Effector memory CD4-positive, alpha-beta T cell (primary cell): ENCODE data around the gene CLEC12A.

Experiments
- DNase-seq, 3 donors: peaks; one replicate each; pipeline ENCODE4 v3.0.0-alpha.2; 2020
- H3K27ac ChIP-seq: 2 replicates; pipeline ENCODE4 v1.7.0; 2013; ENCODE audit warnings: mild to moderate bottlenecking, low read length, moderate library complexity; ENCODE audit not compliant: insufficient read depth, poor library complexity, severe bottlenecking
- H3K27me3 ChIP-seq: replicated peaks from 2 replicates; pipeline ENCODE4 v1.7.0; 2013; ENCODE audit warnings: mild to moderate bottlenecking, low read length; ENCODE audit not compliant: insufficient read depth, control insufficient read depth, poor library complexity, severe bottlenecking
- H3K36me3 ChIP-seq: 2 replicates; pipeline ENCODE4 v1.7.0; 2013; ENCODE audit warnings: mild to moderate bottlenecking, low read length, moderate library complexity; ENCODE audit not compliant: control insufficient read depth, insufficient read depth
- H3K4me1 ChIP-seq: 2 replicates; pipeline ENCODE4 v1.7.0; 2013; ENCODE audit warnings: low read length, mild to moderate bottlenecking; ENCODE audit not compliant: control insufficient read depth, insufficient read depth, poor library complexity, severe bottlenecking
- H3K4me3 ChIP-seq: 2 replicates; pipeline ENCODE4 v1.7.0; 2013; ENCODE audit warnings: low read length, low read depth, mild to moderate bottlenecking; ENCODE audit not compliant: insufficient read depth, poor library complexity, severe bottlenecking
- H3K9me3 ChIP-seq: 2 replicates; pipeline ENCODE4 v1.7.0; 2013; ENCODE audit warnings: mild to moderate bottlenecking, low read length, moderate library complexity; ENCODE audit not compliant: control insufficient read depth

The CLEC12A gene

DNA sequence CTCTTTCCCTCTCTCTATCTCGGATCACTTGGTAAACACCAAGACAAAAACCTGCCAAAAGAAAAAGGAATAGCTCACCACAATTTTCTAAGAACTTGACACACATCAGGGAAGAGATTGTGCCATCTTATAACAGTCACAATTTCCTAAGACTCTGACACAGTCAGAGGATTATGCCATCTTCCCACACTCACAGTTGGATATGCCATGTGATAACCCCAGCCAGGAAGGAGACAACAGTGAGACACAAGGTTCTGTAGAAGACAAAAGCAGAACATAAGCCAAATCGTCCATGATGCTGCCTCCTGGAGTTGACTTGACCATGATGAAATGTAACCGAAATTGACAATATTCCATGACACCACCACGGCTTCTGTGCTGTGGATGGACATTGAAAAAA lies 56.5 kb downstream of the CLEC12A start:
- H3K27ac ChIP-seq = no peak overlapping the region
- peaks cover 5% of the 10 kb centered on the region for H3K27me3 ChIP-seq
- no peaks in the 10 kb centered on the region for H3K36me3 ChIP-seq
- no peaks in the 10 kb centered on the region for H3K9me3 ChIP-seq
- H3K4me1 ChIP-seq = no peaks in the 10 kb centered on the region
- DNase-seq = no peak
- no peak overlapping the region for H3K4me3 ChIP-seq

DNA sequence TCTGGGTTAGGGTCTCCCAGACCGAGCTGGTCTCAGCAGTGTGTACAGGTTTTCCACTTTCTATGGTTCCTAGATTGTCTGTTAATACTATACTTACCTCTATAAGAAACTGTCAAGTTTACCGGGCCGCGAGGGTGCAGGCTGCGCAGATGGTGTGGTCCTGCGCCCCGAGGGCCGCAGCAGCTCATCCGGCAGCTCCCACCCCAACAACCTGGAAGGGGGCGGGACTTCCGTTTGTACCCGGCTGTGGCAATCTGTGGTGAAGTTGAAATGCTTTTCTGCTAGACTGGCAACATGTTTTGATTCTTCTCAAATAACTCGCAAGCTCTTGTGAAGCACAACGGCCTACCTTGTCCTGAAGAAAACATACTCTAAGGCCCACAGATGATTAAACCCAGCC lies 59.2 kb downstream of the CLEC12A start, which contains the start of gene CLEC9A:
TSS of gene CLEC9A (plus strand) at position 237 of the 400 bp plus-strand sequence. CDS start 22,006 bp downstream, outside the sequence.
- Histone ChIP-seq H3K27me3 (no peaks in the 10 kb centered on the region), H3K9me3 (no peaks in the 10 kb centered on the region), H3K27ac (no peak within 1 kb of the TSS), H3K4me1 (no peaks in the 10 kb centered on the region), H3K4me3 (no peak within 1 kb of the TSS), H3K36me3 (no peaks in the 10 kb centered on the region)
- DNase-seq = no peak

DNA sequence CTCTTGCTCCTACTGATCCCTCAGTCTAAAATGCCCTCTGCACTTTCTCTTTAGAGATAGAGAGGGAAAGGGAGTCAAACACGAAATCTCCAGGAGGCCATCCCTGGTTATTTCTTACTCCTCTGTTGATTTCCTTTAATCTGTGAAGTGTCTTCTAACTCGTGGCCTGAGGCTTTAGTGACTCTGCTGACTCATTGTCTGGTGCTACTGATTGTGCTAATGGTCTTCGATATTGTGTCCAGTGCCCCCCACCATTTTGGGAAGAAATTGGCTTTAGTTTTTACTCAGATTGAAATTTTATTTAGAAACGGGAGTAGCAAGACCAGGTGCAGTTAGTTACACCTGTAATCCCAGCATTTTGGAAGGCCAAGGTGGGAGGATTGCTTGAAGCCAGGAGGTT lies 60.1 kb downstream of the CLEC12A start:
- no peak overlapping the region for H3K27ac ChIP-seq
- DNase-seq = no peak

DNA sequence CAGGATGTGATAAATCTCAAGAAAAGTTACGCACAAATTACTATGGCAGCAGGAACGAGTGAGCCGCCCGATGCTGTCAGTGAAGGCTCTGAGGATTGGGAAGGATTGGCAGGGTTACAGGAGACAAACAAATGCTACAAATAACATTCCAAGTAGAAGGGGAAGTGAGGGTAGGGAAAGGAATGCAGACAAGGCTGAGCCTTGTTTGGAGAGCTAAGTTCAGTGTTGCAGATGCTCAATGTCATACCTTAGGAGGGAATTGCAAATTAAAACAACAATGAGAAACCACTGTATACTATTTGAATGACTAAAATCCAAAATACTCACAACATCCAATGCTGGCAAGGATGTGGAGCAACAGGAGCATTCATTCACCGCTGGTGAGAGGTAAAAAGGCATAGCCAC lies 60.6 kb downstream of the CLEC12A start:
- H3K9me3 ChIP-seq = no peaks in the 10 kb centered on the region
- no peaks in the 10 kb centered on the region for H3K36me3 ChIP-seq
- H3K27me3 ChIP-seq = no peaks in the 10 kb centered on the region
- no peak overlapping the region for H3K27ac ChIP-seq
- no peaks in the 10 kb centered on the region for H3K4me1 ChIP-seq
- no peak overlapping the region for H3K4me3 ChIP-seq
- DNase-seq = no peak

More for the DNA sequence above, 60.1 kb downstream of the CLEC12A start:
- no peaks in the 10 kb centered on the region for H3K4me1 ChIP-seq
- H3K36me3 ChIP-seq = no peaks in the 10 kb centered on the region
- H3K4me3 ChIP-seq = no peak overlapping the region
- H3K9me3 ChIP-seq = no peaks in the 10 kb centered on the region
- no peaks in the 10 kb centered on the region for H3K27me3 ChIP-seq

DNA sequence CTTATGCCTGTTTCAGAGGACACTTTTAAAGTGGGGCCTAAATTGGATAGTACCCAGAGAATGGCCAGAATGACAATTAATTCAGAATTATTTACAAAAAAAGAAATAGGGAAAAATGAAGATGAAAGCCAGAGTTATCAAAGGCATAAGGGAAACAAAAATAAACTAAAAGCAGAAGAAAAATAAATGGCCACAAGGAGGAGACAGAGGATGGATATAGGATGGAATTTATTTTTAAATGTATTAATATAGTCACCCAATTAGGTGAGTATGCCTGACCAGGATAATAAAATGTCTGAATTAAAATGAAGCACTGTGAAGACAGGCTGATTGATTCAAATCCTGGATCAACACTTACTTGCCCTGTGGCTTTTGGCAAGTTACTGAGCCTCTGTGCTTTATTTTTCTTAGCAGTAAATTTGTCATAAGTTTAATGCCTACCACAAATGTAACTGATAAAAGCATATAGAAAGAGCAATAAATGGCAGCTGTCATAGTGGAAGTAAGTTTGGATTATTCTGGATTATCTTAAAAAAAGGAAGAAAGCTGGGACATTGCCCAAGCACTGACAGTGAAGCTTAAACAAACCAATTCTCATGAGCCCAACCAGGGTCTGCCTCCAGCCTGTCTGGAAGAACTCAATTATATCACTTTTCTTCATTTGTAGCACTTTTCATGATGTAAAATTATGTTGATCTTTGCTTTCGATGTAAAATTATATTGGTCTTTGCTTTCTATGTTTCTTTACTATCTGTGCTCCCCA lies 62.8 kb downstream of the CLEC12A start:
- Histone ChIP-seq H3K4me3 (no peak overlapping the region), H3K27ac (no peak overlapping the region), H3K4me1 (no peaks in the 10 kb centered on the region), H3K36me3 (no peaks in the 10 kb centered on the region), H3K27me3 (no peaks in the 10 kb centered on the region), H3K9me3 (no peaks in the 10 kb centered on the region)
- DNase-seq = no peak
